Stimulated activated CD4-positive, alpha-beta T cell treated with anti-CD3 and anti-CD28 coated beads, Interleukin-2, amount 100 ng/mL, for 24 hours (primary cell): Measurements from ENCODE around the gene GSX2.

Source experiments
- DNase-seq, 2 donors: peaks; one replicate each; pipeline ENCODE4 v3.0.0-alpha.2; 2020

Gene GSX2

DNA sequence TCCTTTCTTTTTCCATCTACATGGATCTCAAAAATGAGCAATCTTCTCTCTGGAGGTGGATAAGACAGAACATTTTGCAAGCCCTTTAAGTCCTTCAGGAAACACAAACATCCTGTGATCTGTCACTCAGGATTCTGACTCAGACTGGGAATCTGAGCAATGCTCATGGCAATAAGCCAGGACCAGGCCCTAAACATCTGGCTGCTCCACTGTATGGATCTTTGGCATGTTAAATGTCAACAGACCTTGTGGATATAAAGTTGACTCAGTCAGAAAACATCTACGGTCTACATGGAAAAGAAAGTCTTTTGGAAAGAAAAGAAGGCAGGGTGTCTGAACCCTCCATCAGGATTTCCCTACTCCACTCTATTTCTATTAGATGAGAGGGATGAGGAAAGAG, 17.8 kb upstream of the GSX2 start:
- no peak for DNase-seq

DNA sequence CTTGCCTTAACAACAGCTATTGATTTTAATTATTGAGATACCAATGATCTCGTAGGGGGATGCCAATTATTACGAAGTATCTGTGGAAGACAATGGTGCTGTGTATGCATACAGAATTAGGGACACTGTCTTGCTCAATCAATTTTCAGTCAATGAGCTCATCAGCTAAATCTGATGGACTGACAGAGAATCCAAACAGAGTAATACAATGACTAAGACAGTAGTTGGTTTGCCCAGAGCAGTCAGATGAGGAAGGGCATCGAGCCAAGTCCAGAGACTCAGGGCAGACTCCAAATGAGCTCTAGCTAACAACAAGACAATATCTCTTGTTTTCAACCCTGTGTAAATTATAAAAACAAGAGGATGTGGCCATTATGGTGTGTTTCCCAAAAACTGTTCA, 14.7 kb upstream of the GSX2 start:
- DNase-seq: no peak

DNA sequence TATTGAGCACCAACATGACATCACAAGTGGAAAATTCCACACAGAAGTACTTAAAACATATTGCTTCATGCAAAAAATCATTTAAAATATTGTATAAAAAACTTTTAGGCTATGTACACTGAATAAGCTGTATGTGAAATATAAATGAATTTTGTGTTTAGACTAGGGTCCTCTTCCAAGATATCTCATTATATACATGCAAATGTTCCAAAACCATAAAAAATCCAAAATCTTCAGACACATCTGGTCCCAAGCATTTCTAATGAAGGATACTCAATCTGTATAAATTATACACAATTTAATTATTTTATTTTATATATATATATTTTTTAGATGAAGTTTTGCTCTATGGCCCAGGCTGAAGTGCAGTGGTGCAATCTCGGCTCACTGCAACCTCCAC, 10.1 kb upstream of the GSX2 start:
- DNase-seq: no peak

DNA sequence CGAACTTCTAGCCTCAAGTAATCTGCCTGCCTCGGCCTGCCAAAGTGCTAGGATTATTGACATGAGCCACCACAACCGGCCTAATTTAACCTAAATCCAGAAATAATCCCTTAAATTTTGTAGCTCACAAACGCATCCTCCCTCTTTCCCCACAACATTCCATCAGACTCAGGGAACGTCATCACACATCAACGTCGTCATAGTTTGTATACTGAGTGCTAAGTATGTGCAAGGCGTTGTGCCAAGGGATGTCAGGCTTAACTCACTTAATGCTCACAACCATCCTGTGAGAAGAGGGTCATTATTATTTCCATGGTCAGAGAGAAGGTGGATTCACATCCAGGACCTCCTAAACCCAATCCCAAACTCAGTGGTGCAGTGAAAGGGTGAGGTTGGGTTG, 9.6 kb upstream of the GSX2 start:
- DNase-seq: no peak

DNA sequence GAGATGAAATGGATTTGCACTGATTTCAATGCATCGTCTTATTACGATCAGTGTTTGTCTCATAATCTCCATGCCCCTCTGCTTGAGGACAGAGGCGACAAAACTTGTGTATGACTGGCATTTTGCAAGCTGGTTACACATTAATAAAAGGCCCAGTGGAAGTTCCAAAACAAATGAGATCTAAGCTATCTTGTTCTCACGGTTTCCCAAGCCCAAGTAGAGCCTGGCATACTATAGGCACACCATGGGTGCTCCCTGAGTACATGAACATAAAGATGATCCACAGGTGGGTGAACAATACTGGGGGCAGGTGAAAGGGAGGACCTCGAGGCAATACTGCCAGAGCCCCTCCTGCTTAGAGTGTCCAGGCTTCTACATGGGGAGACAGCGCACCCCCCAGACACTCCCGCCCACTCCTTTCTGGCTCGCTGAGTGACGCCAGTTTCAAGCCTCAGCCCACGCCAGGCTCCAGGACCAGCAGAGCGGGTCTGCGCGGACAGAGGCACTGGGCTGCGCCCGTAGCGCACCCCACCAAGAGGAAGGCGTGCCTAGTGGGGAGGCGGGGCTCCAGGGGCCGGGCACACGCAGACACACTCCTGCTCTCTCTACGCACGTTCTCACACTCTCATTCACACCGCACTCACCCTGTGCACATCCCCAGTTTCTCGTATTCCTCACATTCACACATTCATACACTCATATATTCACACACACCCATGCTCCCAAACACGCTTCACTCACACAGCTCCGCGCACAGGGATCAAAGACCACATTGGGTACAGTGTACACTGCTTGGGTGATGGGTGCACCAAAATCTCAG, 8.9 kb upstream of the GSX2 start:
- DNase-seq: no peak

DNA sequence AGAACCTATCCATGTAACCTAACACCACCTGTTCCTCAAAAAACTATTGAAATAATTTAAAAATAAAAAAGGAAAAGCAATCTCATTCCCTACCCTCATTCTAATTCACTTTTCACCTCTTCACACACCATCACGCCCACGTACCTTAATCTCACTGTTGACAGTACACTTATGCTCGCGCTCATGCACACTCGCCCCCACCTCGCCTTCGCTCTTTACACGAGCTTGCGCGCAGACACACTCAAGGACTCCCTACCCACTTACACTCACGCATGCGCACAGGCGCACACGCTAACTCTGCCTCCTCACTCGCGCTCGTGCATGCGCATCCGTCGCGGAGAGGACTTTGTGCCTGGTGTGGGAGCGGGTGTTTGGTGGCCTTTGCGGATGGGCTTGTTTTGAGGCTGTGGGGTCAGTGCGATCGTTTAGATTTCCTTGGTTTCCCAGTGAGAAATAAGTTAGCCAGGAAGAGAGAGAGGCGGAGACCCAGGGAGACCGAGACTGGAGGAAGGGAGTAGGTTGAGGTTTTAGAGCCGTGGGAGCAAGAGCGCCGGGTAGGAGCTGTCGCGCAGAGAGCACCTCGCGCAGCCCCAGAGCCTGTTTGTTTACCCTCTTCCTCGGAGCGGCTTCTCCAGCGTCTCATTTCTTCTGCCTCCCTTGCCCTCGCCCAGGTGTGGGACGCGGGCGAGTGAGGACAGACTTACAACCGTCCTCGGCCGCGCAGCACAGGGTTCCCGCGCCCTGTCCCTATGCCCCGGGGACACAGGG, 8.1 kb upstream of the GSX2 start:
- peak; percentile 78 to 79 for DNase-seq

DNA sequence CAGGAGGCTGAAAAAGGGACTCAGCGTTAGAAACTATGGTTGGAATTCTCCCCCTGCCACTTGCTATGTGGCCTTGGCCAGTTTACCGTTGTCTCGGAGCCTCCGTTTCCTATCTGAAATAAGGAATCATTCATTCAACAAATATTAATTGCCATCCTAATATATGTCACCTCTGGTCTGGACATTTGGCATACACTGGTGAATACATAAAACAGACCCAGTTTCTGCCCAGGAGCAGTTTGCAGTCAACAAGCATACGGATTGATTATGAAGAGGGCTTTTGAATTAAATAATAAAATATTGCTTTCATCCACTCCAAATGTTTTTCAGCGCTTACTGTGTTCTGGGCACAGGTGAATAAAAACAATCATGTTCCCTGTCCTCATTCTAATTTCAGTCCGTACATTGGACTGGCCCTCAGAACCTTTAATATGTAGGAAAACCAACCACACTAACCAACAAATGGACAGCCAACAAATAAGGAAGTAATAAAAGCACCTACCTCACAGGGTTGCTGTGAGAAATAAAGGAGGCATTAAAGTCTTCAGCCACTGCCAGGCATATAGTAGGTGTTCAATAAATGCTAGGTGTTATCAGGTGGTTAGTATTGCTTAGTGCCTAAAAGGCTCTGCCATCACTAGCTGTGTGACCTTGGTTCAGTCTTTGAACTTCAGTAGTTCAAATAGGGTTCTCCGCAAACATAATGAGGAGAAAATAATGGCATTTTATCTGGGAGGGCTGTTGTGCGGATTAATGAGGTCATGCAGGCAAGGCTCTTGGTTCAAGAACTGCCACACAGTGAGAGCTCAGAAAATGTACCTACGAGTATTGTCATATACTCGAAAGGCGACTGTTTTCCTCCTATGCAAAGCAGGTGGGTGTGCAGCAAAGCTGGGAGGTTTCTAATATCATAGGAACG, 7.3 kb upstream of the GSX2 start:
- no peak for DNase-seq

DNA sequence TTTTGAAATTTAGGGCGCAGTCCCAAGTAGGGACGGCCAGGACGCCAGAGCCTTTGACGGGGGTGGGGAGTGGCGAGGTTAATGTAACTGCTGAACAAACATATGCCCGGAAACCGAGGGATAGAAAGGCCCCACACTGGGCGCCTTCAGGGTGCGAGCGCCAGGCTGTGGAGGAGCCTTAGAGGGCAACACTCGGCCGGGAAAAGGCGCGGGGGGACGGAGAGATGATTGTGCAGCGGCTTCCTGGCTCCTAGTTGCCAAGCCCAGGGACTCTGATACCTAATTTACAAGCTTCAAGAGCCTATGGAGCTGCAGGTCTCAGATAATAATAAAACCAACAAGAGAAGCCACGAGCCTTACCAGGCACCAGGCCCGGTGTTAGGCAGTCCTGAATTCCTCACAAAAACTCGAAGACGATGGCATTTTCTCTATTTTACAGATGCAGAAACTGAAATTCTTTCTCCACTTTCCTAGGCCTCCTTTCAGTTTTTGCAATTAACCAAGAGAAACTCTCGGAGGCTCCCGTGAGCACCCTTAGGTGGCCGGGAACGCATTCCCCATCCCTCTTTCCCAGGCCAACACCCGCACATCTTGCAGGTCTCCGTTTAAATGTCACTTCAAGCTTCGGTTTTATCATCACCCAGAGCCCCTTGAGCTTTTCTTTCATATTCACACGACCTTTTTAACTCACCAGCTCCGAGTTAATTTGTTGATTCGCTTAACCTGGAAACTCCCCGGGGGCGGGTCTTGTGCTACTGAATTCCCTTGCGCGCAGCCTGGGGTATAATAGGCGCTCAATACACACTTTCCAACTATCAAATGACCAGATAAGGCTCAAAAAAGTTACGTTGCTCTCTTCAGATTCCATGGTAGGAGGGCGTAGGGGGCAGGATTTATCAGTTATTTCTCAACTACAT, 6.4 kb upstream of the GSX2 start:
- DNase-seq: peak; percentile 37 to 53

DNA sequence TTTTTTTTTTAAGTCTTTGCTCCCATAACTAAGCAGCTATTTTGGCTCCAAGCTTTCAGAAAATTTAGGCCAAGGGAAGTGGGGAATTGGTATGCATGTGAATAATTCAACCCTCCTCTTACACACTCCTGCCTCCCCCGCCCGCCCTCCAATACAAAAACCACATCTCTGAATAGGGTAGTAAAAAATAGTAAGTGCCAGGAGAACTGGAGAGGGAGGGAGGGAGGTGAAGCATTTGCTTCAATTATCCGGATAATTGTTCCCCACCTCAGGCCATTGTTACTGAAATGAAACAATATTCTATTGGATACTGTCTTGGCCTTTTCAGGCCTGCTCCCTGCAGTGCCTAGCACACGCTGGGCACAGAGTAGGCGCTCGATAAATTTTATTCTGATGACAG, 5.5 kb upstream of the GSX2 start:
- DNase-seq: no peak

DNA sequence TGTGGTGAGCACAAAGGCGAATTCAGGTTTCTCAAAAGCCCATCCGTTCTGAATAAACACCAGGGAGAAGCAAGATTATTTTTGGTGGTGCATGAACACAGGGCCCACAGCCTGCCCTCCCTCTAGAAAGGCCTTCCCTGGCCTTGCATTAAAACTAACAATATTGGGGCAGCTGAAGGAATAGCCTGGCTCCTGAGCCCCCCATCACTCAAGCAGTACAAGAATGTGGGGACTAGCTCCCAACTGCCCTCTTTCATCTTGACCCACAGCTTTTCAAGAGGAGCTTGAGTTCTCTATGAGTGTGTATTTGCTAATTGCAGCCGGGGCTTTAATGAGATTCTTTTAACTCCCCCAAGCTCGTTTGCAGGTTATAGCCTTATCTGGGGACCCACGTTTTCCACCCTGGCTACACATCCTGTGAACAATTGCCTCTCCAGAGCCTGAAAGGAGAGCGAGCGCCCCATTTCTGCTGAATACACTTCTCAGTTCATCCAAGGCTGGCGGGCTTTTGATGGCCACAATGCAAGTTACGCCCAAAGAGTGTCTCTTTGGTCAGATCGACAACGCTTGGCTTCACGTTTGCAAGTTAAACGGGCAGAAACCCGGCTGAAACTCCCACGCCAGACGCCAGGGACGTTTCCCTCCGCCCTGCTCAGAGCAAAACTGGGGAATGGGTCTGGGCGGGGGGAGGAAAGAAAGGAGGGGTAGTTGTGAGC, 4.7 kb upstream of the GSX2 start:
- no peak for DNase-seq

DNA sequence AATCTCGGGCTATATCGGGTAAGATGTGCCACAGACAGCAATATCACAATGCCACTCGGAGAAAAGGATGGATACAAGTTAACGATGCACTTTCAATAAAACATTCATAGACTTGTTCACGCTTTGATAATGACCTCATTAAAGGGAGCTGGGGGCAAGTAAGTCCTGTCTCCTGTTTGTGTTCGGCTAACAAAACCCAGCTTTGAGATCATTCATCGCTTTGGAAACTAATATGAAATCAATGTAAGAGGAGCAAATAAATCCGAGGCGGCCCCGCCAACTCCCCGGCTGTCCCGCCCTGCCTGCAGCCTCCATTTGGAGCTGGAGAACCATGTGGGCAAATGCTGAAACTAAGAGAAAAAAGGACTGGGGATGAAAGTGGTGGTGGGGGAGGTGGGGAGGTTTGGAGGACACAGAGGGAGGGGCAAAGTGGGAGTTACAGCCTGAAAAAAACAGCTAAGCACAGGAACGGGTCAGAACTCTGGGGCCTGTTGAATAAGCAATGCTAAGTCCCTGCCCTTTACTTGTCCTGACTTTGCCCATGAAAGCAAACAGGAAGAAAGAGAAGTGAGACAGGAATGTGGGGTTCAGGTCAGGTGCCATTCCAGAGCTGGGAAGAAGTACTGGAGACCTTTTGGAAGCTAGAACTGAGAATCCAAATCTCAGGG, 3.5 kb upstream of the GSX2 start:
- DNase-seq: no peak

DNA sequence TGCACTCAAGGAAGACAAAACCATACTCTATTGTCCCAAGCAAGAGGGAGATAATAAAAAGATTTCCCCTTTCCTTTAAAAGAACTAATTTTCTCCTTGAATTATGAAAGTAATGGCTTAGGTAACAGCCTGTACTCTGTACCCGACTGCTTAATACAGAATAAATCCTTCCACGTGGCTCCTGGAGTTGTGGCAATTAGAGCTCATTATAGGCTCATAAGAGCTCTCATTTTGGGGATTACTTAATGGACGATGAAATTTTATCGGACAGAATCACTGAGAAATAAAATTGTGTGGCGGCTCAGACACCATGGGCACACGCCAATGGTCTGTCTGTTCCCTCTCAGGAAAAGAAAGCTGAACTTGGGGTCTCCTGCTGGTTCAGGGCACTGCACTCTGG, 2.8 kb upstream of the GSX2 start:
- no peak for DNase-seq

DNA sequence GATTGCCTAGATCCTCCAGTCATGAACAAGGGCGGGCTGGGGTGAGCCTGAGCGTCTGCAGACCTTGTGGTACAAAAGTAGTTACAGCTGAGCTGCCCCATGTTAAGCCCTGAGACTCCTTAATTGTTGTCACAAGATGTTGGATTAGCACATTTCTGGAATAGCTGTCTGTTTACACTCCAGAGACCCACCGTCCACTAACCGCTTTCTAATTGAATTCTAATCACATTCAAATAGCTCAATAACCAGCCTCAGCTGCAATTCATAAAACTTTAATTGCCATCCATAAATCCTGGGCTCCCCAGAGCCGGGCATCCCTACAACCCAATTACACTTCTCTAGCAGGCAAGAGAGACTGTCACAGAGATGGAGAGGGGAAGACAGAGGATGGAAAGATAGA, 1.6 kb upstream of the GSX2 start:
- DNase-seq: no peak

DNA sequence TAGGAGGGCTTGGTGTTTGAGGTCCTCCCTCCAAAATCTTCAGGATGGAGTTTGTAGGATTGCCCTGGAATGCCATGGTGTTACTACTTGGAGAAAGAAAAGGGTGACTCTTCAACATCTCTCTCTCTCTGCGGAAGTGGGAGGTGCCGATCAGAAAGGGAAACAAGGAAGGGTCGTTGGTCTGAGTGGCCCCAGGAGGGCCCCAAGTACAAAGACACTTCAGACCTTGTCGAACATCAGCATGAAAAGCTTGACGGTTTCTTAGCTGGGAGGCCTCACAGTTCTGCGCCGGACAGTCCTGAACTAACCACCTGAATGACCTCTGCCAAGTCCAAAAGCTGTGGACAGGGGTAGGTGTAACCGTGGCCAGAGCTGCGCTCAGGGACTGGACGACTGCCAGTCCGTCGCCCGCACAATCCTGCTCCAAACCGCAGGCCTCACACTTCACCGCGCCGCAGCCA, 646 bp upstream of the GSX2 start:
- no peak for DNase-seq

DNA sequence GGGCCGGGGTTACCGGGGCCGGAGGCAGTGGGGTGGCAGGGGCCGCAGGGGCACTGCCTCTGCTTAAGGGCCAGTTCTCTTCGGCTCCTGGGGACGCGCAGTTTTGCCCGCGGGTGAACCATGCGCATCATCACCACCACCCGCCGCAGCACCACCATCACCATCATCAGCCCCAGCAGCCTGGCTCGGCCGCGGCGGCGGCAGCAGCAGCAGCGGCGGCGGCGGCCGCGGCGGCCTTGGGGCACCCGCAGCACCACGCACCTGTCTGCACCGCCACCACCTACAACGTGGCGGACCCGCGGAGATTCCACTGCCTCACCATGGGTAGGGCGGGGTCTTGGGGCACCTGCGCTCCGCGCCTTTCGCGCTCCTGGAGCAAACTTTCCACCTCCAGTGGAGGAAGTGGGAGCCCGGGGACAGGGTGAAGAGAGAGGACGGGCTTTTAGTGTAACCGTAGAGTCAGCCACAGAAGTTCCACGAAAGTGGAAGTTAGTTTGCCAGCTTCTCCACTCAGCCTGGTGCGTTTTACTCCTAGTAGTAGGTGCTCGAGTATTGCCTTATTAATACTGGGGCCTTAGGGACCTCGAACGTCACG, 729 bp downstream of the GSX2 start:
- peak in 1 of 2 donors; percentile 23 for DNase-seq

DNA sequence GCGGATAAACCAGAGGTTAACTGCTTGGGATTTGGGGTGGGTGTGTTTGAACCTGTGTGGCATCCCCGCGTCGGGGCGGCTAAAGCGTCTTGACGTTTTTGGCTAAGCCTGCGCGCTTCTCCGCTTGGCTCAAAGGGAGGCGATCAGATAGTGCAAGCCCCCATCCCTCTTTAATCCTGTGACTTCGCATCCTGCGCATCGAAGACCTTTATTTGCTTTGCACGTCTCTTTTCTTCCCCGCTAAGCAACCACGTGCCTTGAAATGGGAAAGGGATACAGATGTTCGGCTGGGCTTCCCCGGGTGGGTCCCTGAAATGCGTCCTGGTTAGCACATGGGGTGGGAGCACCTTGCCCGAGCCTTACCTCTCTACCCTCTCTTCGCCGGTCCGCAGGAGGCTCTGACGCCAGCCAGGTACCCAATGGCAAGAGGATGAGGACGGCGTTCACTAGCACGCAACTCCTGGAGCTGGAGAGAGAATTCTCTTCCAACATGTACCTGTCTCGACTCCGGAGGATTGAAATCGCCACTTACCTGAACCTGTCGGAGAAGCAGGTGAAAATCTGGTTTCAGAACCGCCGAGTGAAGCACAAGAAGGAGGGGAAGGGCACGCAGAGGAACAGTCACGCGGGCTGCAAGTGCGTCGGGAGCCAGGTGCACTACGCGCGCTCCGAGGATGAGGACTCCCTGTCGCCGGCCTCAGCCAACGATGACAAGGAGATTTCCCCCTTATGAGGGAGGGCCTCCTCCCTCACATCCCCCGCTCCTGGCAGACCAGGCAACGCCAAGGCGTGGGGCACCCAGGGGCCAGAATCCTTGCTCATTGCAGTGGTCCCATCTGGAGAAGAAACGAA, 1.5 kb downstream of the GSX2 start:
- no peak for DNase-seq

DNA sequence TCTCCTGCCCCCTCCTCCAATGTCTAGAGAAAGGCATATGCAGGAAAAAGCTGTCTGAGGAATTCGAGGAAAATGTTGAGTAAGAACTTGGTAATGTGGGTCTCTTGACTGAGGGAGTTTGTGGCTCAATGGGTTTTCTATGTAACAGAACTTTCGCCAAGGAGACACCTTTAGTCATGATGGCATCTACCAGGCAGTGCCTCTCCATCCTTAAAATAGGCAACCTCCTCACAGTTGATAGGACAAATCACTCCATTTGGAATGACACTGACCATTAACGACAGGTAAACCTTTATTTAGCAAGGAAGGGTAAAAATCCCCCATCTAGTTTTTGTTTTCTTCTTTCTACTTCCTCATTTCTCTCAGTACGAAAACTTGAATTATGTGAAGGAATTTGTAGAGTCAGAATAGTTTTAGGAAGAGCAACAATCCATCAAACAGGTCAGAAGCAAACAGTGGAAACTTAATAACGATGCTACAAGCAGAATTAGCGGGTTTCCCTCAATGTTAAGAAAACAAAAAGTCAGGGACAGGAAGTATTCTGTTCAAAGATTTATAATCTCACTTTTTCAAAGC, 2.7 kb downstream of the GSX2 start:
- DNase-seq: no peak

DNA sequence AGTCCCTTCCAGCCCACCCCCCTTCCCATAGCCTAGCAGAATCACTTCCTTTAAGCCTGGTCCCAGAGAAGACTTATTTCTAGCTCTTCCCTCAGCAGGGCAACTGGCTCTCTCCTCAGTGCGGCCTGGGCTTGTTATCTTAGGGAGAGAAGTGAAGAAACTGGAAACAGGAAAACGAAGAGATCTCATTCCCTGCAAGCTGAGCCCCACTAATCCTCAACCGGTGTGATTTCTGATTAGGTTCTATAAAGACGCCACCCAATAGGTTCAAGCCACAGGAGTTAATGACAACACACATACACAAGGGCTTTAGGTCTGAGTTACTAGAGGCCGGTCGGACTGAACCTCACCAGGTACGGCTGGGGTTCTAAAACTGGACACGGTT, 3.2 kb downstream of the GSX2 start:
- DNase-seq: no peak

DNA sequence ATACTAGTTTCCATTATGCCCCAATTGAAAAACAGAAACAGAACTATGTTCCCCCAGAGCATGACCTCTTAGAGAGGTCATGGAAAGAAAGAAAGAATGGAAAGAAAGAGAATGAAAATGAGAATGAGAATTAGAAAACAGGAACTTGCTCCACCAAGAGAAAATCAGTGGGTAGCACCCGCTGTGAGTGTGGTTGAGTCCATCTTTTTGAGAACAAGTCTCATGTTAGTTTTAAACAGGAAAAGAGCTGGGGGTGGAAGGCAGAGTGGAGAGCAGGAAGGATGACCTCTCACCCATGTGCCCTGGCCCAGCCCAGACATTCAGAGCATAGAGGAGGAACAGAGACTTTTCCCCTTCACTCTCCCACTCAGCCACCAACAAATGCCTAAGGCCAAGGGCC, 4.9 kb downstream of the GSX2 start:
- no peak for DNase-seq
